Erythroblast (primary cell): Measurements from ENCODE around the gene SLC12A8.

ENCODE experiments used
- GATA1 ChIP-seq: IDR thresholded peaks from 2 replicates; pipeline ENCODE4 v1.6.1; 2011; ENCODE audit warnings: low read depth, mild to moderate bottlenecking, control low read depth, low read length, moderate library complexity
- POLR2A ChIP-seq: IDR thresholded peaks from 2 replicates; pipeline ENCODE4 v1.6.1; 2011; ENCODE audit warnings: mild to moderate bottlenecking, low read length

DNA sequence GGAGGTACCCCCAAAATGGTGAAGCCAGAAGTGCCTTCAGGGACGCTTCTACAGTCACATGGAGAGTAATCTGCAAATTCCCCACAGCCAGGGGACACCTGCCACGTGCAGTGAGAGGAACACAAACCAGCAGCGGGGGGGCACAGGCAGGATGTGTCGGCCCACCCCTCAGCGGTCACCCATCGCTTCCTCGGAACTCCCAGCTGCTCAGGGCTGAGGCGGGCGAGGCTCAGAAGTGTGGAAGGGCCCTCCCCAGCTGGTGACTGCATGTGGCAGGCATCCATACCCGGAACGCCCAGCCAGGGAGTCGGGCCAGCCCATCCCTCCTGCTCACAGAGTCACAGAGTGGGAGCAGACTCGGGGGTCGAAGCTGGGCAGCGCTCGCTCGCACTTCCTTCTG is 63.7 kb downstream of the SLC12A8 start:
- TF ChIP-seq POLR2A: no peak
- no peak for TF ChIP-seq GATA1
